Fibroblast of the aortic adventitia (primary cell): ENCODE data around the gene SERPINB11. TPM values are rescaled to one million over a fixed set of nuclear protein-coding genes. Genes with fewer than 3 reads are reported as not detected.
A peak's percentile ranks its signal among the peaks of the same experiment; 100 is the strongest.
"Not testable (repeated sequence)": the region's sequence is repeated elsewhere in the genome, so short reads cannot be mapped to it uniquely, and the experiment has no call there.

Experiments
- DNase-seq: peaks from one replicate; pipeline ENCODE4 v3.0.0-alpha.2; 2010; ENCODE audit warnings: low read depth
- H3K4me3 ChIP-seq: 2 replicates; pipeline ENCODE4 v1.5.1; 2011; ENCODE audit warnings: low read depth, mild to moderate bottlenecking, control low read depth, low read length, moderate library complexity
- CTCF ChIP-seq: IDR thresholded peaks from 2 replicates; pipeline ENCODE4 v1.5.1; 2011; ENCODE audit warnings: mild to moderate bottlenecking, low read length, control low read depth, inconsistent platforms; ENCODE audit not compliant: insufficient read depth
- total RNA-seq: library from RNA; depleted of rRNA; stranded (reverse); fragments of >200 nt; gene quantifications from 2 replicates; pipeline ENCODE4 v1.2.3, GENCODE V29; 2012; ENCODE audit warnings: low replicate concordance

The SERPINB11 gene
- total RNA-seq, 1 donor = not detected

- no peak for TF ChIP-seq CTCF
- no peak for DNase-seq
- no peak overlapping the region for H3K4me3 ChIP-seq
Observed at GRCh38 chr18:63757541-63757940, 54.8 kb downstream of the SERPINB11 start.

GRCh38 chr18:63758615-63759240 is 56.0 kb downstream of the SERPINB11 start:
- no peak overlapping the region for H3K4me3 ChIP-seq

GRCh38 chr18:63759786-63760185 is 57.0 kb downstream of the SERPINB11 start:
- DNase-seq, H3K4me3 ChIP-seq: not testable (repeated sequence)

More at GRCh38 chr18:63758615-63759240, 56.0 kb downstream of the SERPINB11 start:
- DNase-seq = no peak
- no peak for TF ChIP-seq CTCF

- no peak overlapping the region for H3K4me3 ChIP-seq
- peak; percentile 52 for DNase-seq
- no peak for TF ChIP-seq CTCF
Observed at GRCh38 chr18:63762518-63762917, 59.8 kb downstream of the SERPINB11 start.

- no peak overlapping the region for H3K4me3 ChIP-seq
- TF ChIP-seq CTCF = no peak
- DNase-seq = peak; percentile 24
Observed at GRCh38 chr18:63763831-63764600, 61.3 kb downstream of the SERPINB11 start.

- TF ChIP-seq CTCF = no peak
- no peak for DNase-seq
- H3K4me3 ChIP-seq = no peak overlapping the region
Observed at GRCh38 chr18:63765837-63766236, 63.1 kb downstream of the SERPINB11 start.

Other genes starting within 250 kb of the SERPINB11 start
- not detected in 2 replicates for gene SERPINB5, start 226.0 kb upstream of the SERPINB11 start, total RNA-seq
- gene SERPINB12, start 160.6 kb upstream of the SERPINB11 start, total RNA-seq = not detected in 2 replicates
- gene SERPINB13, start 115.6 kb upstream of the SERPINB11 start, total RNA-seq = not detected in 2 replicates
- not detected in 2 replicates for gene SERPINB4, start 58.7 kb upstream of the SERPINB11 start, total RNA-seq
- not detected in 2 replicates for gene SERPINB3, start 41.1 kb upstream of the SERPINB11 start, total RNA-seq
- 0.27 TPM in 1 of 2 replicates, not detected in the other for gene SERPINB7, start 72.5 kb downstream of the SERPINB11 start, total RNA-seq
- gene SERPINB2, start 184.7 kb downstream of the SERPINB11 start, total RNA-seq = 13.9 and 67.6 TPM in 2 replicates
- gene SERPINB10, start 205.0 kb downstream of the SERPINB11 start, total RNA-seq = not detected in 2 replicates
- gene HMSD, start 246.3 kb downstream of the SERPINB11 start, total RNA-seq = 0.09 and 0.90 TPM in 2 replicates